HTERT RPE-1 (cell line): ENCODE measurements around the gene GCNT1.
"Not testable (repeated sequence)": the region's sequence is repeated elsewhere in the genome, so short reads cannot be mapped to it uniquely, and the experiment has no call there.

Experiments
- in situ Hi-C: fragments of 300-500 bp; cut with MboI; formaldehyde crosslinking; loops from 4 replicates; pipeline ENCODE4 v1.14.3; 2020; ENCODE audit warnings: low sequenced_read_pairs

The GCNT1 gene

DNA sequence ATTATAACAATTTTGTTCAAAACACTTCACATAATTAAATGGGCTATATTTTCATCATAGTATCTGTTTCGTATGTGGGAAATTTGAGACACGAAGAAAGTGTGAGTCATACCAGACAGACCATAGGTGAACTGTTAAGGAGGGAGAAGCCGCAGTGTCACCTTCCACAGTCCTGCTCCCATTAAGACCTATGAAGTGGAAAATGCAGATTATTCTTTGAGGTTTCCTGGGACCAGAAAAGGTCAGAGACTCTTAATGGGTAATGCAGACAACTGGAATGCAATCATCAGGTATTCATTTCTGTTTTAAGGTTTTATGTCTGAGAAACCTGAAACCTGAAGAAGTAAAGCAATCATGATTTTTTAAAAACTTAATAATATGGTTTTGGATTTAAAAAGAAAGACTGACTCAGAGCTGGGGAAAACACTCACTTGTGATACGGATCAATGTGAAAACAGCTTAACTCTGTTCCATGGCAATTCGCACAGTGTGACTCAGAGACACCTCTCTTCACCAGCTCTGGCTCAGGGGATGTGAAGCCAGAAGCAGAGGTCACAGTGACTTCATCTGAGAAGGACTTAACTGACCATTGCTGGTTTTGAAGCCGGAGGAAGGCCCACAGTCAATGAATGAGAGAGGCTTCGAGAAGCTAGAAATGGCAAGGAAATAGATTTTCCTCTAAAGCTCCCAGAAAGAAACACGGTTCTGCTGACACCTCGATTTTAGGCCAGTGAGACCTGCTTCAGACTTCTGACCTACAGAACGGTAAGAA lies 17.2 kb upstream of the GCNT1 start:
- in situ Hi-C loops = loop anchor here (25.0 kb wide), 1 partner anchor 271 kb away; no protein-coding TSS in a partner anchor

DNA sequence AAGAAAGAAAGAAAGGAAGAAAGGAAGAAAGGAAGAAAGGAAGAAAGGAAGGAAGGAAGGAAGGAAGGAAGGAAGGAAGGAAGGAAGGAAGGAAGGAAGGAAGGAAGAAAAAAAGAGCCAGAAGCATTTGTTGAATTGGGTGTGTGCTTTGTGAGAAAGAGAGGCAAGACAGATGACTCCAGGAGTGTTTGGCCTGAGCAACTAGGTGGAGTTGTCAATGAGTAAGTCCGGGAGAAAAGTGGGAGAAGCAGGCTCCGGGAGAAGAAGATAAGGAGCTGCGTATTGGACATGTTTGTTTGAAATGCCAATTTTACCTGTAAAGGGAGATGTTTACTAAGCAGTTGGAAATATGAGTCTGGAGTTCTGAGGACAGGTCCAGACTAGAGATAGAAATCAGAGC lies 15.1 kb upstream of the GCNT1 start:
- in situ Hi-C loops = loop anchor here (25.0 kb wide), 1 partner anchor 268 kb away; no protein-coding TSS in a partner anchor

DNA sequence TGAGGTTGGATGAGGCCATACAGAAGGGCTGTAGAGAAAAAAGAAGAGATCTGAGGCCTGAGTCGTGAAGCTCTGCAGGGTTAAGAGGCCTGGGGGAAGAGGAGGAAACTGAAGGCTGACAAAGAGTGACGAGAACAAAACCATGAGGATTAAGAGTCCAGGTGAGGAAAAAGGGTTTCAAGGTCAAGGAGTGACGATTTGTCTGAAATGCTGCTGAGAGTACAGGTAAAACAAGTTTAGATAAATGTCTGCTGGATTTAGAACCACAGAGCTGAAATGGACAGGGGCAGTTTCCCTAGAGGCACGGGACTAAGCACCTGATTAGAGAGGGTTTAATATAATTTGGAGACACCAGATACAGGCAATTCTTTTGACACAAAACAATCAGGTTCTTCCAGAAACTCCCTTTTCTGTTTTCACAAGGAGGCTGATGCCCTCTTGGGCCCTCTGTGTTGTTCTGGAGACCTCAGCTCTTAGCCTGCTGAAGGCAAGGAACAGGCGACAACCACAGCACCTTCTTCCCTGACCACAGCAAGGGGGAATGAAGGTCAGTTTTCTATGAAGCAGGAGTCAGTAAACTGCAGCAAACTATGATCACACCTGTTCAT lies 14.6 kb upstream of the GCNT1 start:
- in situ Hi-C loops = loop anchor here (25.0 kb wide), 1 partner anchor 268 kb away; no protein-coding TSS in a partner anchor

DNA sequence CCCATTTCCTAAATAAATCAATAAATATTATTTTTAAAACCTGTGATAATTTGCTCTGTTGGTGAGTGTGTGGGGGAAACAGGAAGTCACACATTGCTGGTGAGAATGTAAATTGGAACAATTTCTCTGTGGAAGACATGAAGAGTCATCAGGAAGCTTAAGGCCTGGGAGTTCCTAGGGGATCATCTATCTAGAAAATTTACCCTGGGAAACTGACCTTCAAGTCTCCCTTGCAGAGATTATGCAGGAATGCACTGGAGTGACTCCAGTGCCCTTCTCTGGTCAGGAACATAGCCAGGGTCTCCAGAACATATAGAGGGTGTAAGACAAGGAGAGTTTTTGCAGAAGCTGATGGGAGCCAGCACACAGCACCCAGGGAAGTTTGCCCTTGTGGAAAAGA lies 13.0 kb upstream of the GCNT1 start:
- in situ Hi-C loops = loop anchor here (25.0 kb wide), 1 partner anchor 266 kb away; no protein-coding TSS in a partner anchor

DNA sequence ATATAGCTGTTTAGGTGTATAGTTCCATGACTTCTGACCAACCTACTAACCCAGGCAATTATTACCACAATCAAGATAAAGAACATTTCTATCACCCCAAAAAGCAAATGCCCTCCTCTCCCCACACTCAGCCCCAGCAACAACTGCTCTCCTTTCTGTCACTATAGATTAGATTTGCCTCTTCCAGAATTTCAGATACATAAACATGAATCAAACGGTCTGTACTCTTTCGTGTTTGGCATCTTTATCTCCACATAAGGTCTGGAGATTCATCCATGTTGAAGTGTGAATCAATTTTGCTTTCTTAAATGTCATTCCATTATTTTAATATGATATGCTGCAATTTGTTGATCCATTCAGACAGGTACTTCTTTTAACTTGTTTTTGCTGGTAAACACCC lies 10.5 kb upstream of the GCNT1 start:
- in situ Hi-C loops = loop anchor here (25.0 kb wide), 1 partner anchor 264 kb away; no protein-coding TSS in a partner anchor

DNA sequence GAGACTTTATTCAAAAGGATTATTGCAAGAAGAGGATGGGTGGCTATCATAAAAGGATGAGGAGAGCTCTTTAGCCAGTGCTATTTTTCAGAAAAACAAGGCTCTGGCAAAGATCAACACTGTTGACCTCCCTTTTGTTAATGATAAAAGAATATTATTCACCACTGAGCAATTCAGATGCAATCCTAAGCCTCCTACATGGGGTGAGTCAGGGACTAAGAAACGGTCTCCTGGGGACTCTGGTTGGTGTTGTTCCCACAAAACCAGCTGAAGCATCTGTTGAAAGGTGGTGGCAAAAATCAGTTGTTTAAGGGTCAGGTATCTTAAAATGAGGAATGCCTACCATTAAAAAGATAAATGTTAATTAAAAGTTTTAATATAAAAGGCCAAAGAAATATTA lies 7.7 kb upstream of the GCNT1 start:
- in situ Hi-C loops = no loop called here

DNA sequence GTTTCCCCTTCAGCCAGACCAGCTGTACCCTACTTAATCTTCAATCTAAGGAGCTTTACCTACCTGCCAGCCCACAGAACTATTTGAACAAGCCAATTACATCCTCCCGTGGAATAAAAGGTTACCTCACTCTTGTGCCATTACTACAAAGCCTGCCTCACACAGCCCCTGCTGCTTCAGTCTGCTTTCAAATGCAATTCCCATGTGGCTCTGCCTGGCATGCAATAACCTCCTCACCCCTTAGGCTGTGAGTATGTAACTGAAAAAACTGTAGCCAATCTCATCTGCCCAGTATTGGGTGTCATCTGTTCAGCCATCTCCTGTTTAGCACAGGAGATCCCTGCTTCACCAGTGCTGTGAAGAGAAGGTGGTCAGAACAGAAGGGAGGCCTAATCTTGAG lies 6.1 kb upstream of the GCNT1 start:
- in situ Hi-C loops = no loop called here

DNA sequence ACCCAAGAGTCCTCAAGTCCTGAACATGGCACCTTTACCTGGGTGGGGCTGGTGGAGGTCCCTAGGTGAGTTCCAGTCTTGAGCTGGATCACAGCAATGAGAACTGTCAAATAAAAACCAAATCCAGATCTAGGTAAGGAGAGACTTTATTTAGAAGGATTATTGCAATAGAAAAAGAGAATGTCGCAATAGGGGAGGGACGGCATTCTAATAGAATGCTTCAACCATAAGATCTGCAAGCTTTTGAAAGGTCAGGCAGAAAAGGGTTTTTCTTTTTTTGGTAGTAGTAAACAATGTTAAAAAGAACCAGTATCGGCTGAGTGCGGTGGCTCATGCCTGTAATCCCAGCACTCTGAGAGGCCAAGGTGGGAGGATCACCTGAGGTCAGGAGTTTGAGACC lies 5.2 kb upstream of the GCNT1 start:
- in situ Hi-C loops = no loop called here

DNA sequence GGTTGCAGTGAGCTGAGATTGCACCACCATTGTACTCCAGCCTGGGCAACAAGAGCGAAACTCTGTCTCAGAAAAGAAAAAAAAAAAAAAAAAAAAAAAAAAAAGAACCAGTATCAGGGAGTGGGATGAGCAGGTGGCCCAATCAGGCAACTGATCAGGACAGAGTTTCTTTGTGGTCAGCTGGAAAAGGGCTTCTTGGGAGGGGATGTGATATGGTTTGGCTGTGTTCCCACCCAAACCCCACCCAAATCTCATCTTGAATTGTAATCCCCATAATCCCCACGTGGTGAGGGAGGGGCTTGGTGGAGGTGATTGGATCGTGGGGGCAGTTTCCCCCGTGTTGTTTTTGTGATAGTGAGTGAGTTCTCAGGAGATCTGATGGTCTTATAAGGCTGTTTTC lies 4.7 kb upstream of the GCNT1 start:
- in situ Hi-C loops = no loop called here

DNA sequence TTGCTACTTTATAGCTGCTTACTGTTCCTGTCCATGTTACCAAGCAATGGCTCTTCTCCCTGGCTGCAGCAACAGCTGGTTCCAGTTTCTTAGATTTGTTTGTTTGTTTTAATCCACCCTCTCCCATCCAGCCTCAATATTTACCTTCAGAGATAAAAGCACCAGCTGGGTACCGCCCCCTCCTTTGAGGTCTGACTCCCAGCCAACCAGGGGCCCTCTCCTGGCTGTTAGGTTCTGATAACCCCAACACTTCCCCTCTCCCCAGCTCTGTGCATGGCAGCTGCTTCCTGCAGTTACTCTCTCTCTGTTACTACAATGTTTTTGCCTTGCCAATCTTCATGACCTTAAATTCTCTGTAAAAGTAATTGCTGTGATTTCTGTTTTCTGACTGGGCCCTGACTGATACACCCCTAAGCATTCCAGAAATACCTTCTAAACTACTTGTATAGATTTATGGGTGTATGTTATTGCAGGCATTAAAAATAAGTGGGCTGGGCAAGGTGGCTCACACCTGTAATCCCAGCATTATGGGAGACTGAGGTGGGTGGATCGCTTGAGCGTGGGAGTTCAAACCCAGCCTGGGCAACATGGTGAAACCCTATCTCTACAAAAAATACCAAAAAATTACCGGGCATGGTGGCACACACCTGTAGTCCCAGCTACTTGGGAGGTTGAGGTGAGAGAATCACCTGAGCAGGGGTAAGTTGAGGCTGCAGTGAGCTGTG lies 2.6 kb upstream of the GCNT1 start:
- in situ Hi-C loops = no loop called here

DNA sequence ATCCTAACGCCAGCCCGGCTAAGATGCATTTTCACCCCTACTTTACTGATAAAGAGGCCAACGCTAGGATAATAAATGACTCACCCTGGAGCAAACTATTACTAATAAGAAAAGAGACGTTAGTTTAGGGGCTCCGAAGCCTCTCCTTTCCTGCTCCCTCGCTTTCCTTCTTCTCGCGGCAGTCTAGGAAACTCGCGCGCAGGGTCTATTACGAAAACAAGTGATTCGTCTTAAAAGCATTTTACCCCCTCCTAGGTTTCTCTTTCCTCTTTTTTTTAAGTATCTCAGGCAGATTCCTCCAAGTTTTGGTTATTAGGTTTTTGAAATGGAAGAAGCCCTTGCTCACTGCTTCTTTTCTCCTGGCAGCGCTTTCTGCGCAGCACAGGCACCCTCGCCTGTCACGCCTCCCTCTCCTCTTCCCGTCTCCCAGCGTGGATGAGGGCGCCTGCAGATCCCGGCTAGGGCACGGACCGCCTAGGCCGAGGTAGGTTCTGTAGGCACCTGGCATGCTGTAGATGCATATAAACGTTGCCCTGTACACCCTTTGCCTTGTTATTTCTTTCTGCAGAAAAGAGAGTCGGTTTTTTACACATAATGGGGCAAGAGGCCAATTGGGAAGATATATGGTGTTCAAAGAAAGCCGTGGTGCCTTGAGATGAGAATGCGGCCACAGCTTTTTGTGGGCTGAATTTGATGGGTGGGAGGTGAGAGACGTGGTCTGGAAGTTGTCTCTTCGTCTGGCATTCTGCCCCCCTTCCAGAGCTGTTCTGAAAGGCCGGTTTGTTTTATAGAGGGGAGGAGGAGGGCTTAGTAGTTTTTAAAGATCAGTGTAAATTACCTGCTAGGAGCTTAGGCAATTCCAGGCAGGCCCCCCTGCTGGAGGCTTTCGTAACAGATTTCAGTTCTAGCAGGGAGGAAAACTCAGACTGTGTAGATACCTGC lies 983 bp downstream of the GCNT1 start:
- in situ Hi-C loops = no loop called here

DNA sequence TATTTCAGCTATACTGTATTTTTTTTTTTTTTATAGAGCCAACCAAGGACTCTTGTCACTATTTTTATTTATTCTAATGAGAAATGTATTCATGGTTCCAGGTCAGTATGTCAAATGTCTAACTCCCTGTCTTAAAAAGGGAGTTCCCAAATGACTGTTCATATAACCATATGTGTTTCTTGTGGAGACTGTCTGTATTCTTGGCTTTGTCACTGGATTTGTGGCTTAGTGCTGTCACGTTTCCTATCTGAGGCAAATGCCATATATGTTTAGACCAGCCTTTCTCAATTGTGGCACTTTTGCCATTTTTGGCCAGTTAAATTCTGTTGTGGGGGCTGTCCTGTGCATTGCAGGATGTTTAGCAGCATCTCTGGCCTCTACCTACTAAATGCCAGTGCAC lies 3.1 kb downstream of the GCNT1 start:
- in situ Hi-C loops = no loop called here

DNA sequence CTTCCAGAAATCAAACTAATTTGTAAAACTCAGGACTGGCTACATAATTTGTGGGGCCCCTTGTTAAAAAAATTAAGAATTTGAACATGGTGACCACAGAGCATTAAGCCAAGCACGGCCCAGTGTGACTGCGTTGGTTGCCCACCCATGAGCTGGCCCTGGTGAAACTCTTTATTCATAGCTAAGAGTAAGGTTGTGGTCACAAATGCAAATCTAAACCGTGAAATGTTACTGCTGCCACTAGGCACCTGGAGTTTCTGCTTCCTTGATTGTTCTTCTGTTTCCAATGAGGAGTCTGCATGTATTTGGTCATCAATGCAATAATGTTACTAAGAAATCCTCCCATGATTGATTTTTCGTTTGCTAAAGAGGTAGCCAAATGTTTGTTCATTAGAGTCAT lies 4.2 kb downstream of the GCNT1 start:
- in situ Hi-C loops = no loop called here

DNA sequence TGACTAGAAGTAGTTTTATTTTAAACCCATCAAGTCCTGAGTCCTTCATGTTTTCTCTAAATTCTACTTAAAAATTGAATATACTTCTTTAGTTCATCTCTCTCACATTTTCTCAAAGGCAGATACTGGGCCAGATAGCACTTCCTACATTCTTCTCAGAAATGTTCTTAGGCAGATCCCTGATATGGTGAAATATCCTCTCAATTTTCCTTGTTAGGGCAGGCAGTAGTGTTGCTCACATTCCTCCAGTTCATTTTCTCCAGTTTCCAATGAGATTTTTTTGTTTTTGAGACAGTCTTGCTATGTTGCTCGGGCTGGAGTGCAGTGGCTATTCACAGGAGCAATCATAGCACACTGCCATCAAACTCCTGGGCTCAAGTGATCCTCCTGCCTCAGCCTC lies 5.7 kb downstream of the GCNT1 start:
- in situ Hi-C loops = no loop called here

DNA sequence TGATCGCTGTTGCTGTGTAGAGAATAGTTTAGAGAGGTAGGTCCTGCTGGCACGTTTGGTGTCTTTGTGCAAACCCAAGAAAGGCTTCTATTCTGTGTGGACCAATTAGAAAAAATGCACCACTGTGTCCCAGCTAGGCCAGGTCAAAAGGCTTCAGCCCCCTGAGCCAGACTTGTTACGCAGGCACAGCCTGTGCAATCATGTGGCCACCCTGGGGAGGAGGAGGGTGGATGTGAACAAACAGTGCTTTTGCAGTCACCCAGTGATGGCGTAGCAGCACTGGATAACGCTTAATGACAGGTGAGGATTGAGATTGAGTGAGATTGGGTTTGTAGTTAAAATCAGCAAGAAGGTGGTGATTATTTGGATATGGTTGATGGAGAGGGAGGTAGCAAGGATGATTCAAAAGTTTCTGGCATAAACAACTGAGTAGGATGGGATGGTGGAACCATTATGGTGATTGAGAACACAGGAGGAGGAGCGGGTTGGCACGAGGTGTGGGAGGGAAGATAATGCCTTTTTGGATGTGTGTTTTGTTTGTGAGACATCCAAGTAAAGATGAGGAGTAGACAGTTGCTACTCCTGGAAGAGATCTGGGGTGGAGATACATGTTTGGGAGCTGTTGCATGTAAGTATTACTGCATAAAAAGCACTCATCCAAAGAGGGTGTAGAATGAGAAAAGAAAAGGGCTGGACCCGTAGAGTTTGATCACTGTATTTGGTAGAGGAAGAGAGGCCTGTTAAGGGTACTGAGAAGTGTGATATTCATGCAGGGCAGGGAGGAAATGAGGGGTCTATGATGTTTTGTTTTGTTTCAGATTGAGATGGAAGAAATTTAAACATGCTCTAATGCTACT lies 6.7 kb downstream of the GCNT1 start:
- in situ Hi-C loops = no loop called here

DNA sequence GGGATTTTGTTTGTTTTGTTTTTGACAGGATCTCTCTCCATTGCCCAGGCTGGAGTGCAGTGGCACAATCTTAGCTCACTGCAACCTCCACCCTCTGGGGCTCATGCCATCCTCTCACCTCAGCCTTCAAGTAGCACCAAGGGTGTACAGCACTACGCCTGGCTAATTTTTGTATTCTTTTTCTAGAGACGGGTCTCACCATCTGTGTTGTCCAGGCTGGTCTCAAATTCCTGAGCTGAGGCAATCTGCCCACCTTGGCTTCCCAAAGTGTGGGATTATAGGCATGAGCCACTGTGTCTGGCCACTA lies 7.3 kb downstream of the GCNT1 start:
- in situ Hi-C loops = no loop called here

DNA sequence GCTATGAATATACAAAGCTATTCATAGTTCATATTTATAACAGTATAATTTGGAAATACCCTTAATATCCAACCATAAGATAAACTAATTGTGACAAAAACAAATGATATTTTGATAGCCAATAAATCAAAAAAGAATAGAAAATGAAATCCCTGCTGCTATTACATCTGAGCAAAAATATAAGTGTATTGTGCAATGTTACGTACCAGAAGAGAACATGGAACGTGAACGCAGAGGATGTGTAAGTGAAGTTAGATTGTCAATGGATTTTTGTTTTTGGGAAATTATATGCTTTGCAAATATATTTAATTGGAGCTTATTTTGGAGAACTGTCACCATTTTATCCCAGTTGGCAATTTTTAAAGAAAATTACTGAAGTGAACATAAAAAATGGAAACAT lies 15.4 kb downstream of the GCNT1 start:
- in situ Hi-C loops = no loop called here

DNA sequence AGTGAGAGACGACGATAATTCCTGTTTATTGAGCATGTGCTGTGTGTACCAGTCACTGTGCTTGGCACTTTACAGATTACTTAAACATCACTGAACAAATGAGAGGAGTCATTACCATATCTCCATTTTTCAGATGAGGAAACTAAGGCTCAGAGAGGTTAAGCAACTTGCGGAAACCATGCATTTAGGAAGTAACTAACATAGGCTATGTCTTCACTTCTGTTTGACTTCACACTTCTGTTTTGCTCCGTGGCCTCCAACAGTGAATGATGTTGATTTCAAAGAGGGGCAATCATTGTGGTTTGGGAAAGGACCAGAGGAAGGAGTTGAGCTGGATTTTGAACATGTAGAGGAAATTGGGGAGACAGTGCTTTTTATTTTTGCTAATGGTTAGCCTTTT lies 16.7 kb downstream of the GCNT1 start:
- in situ Hi-C loops = no loop called here

DNA sequence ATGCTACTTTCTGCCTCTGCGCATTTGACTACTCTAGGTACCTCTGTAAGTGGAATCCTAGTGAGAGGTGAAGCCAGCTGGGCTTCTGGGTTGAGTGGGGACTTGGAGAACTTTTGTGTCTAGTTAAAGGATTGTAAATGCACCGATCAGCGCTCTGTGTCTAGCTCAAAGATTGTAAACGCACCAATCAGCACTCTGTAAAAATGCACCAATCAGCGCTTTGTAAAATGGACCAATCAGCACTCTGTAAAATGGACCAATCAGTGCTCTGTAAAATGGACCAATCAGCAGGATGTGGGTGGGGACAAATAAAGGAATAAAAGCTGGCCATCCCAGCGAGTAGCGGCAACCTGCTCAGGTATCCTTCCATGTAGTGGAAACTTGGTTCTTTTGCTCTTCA lies 18.8 kb downstream of the GCNT1 start:
- in situ Hi-C loops = not testable (repeated sequence)

DNA sequence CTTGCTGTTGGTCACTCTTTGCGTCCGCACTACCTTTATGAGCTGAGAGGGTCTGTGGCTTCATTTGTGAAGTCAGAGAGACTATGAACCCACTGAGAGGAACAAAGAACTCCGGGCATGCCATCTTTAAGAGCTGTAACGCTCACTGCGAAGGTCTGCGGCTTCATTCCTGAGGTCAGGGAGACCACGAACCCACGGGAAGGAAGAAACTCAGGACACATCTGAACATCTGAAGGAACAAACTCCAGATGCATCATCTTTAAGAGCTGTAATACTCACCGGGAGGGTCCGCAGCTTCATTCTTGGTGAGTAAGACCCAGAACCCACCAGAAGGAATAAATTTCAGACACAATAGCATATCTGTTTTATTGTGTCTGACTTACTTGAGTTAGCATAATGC lies 19.2 kb downstream of the GCNT1 start:
- in situ Hi-C loops = no loop called here
